IPS-18c (cell line): ENCODE results near the gene ZBTB7A.
"Not testable (repeated sequence)": the region's sequence is repeated elsewhere in the genome, so short reads cannot be mapped to it uniquely, and the experiment has no call there.

Experiments used
- H3K4me3 ChIP-seq: 2 replicates; pipeline ENCODE4 v1.7.0; 2013; ENCODE audit warnings: low read depth, mild to moderate bottlenecking, low read length, moderate library complexity; ENCODE audit not compliant: insufficient read depth
- H3K9me3 ChIP-seq: one replicate; pipeline ENCODE4 v1.6.1; 2013; ENCODE audit warnings: mild to moderate bottlenecking, low read length, moderate library complexity; ENCODE audit not compliant: control insufficient read depth, insufficient read depth

The ZBTB7A gene

DNA sequence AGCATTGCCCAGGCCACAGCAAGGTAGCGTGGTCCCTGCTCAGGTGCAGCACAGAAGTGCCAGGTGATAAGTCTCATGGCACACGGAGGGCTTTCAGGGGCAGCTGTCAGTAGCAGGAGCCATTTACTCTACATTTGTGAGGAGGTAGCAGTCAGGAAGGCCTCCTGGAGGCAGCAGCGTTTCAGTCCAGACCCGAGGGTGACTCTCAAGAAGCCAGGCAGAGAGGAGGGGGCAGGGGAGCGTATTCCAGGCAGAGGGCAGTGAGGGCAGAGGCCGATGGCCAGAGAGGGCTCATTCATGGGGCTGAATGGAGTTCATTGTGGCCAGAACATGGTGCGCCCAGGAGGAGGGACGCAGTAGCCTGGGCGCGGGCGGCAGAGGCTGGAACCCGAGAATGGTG, 50.2 kb downstream of the ZBTB7A start:
- Histone ChIP-seq H3K9me3 (no peaks in the 10 kb centered on the region), H3K4me3 (no peak overlapping the region)

DNA sequence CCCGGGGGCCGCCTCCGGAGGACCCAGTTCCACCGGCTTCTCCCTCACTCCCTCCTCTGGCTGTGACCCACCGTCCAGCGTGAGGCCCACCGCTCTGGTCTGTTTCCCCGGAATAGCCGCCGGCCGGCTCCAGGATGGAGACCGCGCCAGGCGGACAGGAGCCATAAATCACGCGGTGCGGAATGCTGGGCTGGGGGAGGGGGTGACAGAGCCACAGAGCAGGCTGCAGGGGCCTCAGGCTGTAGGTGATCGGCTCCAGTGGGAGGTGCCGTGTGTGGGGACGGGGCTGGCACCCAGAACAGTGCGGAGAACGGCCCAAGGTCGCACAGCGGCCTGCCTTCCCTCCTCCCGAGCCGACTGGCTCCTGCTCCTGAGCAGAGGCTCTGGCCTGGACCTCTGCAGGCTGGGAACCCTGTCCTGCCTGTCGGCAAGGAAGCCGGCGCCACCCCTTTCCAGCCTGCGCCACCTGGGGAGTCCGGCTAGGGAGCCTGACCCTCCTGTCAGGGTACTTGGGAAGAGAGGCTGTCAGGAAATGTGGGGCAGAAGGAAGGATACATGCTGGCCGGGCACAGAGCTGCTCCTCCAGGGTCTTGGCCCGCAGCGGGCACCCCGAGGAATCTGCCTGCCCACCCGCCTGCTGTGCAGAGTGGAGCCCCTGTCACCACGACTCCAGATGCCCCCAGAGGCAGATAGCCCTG, 50.8 kb downstream of the ZBTB7A start:
- Histone ChIP-seq H3K4me3 (no peak overlapping the region), H3K9me3 (no peaks in the 10 kb centered on the region)

DNA sequence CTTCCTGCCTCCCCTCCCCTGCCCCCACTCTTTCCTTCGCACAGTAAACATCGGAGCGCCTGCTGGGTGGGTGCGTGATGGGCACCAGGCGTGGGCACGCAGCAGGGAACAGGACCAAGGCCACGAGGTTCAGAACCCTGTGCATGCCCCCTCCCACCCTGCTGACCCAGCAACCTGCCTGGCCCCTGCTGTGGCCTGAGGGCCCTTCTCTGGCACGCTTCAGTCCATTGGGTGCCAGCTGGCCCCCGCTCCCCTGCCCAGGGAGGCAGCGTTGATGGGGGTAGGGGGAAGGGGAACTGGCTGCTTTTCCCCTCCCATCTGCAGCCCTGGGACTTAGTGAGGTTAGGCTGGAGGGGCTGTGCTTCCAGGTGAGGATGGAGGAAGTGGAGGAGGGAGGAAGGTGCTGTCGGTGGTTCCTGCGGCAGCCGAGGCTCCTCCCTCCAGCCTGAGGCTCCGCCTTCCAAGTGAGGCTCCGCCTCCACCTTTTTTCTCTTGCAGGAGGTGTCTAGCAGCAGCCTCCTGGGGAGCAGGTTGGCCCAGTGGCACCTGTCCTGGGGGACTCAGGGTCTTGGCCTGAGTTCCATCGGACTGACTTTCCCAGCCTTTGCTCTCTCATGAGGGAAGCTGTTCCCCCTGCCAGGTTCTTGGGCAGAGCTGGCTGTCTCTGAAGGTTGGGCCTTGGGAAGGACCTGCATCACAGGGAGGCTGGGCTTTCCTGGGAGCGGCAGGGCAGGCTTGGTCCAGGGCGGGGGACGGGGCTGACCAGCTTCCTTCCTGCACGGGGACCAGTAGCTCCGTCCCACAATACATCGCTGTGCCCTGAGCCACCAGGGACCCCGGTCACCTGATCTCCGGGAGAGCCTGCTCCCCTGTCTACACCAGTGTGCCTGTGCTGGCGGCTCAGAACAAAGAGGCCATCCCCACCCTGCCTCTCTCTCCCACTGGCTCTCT, 51.9 kb downstream of the ZBTB7A start:
- Histone ChIP-seq H3K4me3 (no peak overlapping the region), H3K9me3 (no peaks in the 10 kb centered on the region)

DNA sequence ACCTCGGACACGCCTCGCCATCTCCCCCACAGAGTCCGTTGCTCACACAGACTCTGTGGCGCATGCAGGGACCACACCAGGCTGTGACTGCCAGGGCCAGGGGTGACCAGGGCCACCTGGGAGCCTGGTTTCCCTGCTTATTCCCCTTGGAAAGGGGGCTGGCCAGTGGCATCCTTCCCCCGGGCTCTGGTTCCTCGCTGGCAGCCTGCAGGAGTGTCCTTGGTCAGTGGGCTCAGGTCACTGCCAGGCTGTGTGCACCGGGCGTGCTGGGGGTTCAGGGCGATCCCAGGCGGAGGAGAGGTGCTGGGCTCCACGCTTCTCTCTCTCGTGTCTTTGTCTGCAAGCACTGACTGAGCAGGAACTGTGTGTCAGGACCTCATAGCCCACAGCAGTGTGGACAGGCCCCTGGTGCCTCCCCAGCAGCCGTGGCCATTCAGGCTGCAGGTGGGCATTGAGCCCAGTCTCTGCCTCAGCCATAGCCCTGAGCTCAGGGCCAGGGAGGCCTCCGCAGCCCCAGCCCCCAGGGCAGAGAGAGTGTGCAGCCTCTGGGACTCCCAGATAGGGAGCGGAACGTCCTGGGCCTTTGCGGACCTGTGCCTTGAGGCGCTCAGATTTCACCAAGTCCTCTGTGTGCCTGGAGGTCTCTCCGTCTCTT, 52.7 kb downstream of the ZBTB7A start:
- H3K9me3 ChIP-seq = no peaks in the 10 kb centered on the region
- H3K4me3 ChIP-seq = no peak overlapping the region

DNA sequence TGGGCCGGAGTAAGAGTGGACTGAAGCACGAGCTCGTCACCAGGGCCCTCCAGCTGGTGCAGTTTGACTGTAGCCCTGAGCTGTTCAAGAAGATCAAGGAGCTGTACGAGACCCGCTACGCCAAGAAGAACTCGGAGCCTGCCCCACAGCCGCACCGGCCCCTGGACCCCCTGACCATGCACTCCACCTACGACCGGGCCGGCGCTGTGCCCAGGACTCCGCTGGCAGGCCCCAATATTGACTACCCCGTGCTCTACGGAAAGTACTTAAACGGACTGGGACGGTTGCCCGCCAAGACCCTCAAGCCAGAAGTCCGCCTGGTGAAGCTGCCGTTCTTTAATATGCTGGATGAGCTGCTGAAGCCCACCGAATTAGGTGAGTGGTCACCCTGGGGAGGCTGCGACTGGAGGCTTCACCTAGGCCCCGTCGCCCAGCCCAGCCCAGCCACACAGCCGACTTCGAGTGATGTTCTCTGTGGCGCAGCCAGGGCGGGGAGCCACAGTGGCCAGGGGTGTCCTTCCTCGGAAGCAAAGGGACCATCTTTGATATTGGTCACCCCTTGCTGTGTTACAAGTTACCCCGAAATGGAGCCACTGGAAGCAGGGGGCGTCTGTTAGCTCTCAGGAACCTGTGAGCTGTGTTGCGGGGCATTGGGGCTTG, 53.6 kb downstream of the ZBTB7A start:
- Histone ChIP-seq H3K4me3 (no peak overlapping the region), H3K9me3 (no peaks in the 10 kb centered on the region)

DNA sequence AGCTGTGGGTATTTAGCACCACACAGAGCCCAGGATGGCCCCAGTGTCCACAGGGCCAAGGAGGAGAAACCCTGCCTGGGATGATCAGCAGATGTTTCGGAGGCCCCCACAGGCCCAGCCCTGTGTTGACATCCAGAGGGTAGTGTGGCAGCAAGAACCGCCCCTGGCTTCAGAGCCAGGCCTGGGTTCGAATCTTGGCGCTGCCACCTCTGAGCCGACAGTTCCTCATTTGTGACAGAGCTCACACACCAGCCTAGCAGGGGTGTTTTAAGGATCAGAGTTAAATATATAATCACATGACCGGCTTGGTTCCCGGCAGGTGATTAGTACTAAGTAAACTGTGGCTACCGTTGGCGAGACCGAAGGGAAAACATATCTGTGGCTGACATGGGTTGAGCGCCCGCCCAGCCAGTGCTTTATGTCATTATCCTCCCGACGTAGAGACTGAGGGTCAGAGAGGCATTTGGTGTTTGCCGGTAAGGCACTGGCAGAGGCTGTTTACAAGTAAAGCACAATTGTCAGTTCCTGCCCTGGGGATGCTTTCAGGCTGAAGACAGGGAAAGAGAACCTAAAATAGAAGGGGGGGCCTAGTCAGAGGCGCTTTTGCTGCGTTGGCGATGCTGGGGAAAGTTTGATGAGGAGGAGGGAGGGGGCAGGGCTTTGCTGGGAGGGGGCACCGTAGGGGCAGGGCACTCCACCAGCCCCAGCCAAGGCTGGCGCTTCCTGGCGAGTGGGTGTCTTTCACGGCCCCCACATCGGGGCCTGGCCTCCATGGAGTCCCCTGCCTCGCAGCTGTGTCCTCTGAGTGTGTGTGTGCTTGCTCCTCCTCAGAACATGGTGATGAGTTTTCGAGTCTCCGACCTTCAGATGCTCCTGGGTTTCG, 54.4 kb downstream of the ZBTB7A start:
- Histone ChIP-seq H3K9me3 (no peaks in the 10 kb centered on the region), H3K4me3 (no peak overlapping the region)

DNA sequence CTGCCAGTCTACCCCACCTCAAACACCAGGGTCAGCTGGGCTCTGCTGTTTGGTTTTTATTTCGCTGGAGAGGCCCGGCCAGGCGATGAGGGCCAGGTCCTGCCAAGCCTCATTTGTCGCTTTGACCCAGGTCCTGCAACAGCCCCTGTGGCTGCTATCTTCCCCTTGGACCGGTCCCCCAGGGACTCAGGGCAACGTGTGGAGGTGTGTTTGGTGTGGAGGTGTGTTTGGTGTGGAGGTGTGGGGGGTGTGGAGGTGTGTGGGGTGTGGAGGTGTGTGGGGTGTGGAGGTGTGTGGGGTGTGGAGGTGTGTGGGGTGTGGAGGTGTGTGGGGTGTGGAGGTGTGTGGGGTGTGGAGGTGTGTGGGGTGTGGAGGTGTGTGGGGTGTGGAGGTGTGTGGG, 55.3 kb downstream of the ZBTB7A start:
- H3K4me3 ChIP-seq, H3K9me3 ChIP-seq: not testable (repeated sequence)

DNA sequence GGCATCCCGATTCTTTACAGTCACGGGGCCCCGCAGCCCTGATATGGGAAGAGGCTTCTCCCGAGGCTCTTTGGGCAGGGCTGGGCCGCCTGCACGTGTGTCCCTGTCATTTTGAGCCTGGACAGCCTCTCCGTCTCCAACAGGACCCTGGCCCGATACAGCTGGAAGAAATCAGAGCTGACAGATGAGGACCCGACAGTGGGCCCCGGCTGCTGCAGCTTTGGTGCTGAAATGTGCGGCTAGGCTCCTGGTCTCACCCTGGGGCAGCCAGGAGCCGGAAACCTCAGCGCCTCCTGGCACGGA, 55.9 kb downstream of the ZBTB7A start:
- Histone ChIP-seq H3K9me3 (no peaks in the 10 kb centered on the region), H3K4me3 (no peak overlapping the region)

DNA sequence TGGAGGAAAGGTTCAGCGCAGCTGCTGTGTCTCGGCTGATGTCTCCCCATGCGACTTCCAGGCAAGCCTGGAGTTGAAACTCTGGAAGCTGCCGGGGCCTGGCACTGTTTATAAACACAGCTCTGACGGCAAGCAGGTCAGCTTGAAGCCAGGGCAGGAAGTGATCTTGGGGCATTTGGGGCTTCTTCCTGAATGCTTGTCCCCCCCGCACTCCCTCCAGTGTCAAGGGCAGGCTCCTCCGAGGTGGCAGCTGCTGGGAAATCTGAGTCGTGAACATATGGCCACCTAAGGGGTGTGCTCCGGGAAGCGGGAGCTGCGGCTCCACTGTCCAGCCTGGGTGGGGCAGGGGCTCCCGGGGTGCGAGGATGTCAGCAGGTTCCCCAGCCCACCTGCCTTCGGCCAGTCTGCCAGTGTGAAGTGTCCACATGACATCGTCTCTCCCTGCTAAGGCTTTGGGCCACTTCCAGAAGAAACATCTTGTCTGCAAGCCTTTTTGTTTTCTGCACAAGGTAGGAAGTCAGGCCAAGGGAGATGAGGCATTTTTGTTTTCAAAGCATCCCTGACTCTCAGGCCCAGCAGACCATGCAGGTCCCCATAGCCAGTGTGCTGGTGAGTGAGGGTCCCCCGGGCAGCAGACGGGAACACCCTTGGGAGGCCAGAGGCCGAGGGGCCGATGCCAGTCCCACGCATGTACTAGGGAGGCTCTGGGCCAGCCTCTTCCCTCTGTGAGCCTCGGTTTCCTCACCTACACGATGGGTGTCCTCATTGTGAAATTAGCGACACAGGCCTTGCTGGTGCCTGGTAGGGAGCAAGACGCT, 56.5 kb downstream of the ZBTB7A start:
- Histone ChIP-seq H3K9me3 (no peaks in the 10 kb centered on the region), H3K4me3 (no peak overlapping the region)

DNA sequence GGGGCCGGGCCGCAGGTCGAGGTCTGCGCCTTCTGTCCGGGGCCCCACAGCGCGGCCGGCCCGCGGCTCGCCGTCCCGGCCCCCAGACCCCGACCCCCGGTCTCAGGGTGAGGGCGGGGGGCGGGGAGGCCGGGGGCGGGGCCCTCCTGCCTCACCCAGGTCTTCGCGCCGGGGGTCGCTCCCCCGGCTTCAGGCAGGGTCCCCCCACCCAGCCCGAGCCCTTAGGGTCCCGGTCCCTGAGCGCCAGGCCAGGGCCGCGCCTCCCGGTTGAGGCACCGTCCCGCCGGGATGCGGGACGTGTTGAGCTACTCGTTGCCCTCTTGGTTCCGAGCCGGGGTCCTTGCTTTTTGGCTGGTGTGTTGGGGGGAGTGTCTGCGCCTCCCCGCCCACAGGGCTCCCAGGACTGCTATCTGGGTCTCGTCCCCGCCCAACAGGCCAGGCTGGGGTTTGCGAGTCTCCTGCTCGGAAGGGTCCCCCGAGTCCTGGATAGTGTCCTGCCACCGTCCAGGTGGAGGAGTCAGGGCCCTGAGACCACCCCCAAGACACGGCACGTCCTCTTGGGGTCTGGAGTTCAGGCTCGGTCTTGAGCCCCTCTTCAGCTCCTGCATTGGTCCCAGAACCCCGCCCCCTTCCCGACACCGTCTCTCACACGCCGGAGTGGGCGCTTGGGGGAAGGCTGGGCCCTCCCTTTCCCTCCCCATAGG, 58.7 kb downstream of the ZBTB7A start:
- Histone ChIP-seq H3K9me3 (no peaks in the 10 kb centered on the region), H3K4me3 (peak overlapping the region; percentile 78)

DNA sequence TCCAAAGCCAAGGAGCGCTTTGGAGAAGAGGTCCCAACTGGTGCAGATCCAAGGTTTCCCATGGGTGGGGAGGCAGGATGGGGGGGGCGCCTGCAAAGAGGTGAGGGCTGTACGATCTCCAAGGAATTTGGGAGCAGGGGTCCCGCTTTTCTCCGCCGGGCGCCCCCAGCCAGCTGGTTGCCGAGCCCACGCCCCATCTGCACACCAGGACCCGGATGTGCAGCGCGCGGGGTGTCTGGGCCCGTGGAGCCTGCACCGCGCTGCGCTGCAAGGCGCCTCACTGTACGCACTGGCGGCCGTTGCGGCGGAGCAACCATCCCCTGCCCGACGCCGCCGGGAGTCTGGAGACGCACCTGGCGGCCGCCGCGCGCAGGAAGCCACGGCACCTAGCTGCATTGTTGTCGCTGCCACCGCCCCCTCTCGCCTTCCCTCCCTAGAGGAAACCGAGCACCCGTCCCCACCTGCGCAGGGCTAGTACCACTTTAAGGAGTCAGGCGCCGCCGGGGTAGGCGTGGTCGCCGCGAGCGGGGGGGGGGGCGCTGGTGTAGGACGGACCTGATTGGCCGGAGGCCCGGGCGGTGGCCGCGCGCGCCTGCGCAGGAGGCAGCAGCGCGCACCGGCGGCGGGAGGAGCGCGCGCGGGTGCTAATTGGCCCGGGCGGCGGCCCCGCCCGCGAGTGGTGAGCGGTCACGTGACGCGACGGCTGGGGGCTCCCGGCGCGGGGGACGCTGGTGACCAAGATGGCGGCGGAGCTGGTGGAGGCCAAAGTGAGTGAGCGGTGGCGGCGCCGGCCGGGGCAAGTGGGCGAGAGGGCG, 59.5 kb downstream of the ZBTB7A start, which contains the start of gene PIAS4:
Gene PIAS4 (plus strand): TSS at position 716 of the 815 bp plus-strand sequence. CDS start 25 bp downstream, at position 741.
- Histone ChIP-seq H3K9me3 (no peaks in the 10 kb centered on the region), H3K4me3 (peak within 1 kb of the TSS; percentile 80)

DNA sequence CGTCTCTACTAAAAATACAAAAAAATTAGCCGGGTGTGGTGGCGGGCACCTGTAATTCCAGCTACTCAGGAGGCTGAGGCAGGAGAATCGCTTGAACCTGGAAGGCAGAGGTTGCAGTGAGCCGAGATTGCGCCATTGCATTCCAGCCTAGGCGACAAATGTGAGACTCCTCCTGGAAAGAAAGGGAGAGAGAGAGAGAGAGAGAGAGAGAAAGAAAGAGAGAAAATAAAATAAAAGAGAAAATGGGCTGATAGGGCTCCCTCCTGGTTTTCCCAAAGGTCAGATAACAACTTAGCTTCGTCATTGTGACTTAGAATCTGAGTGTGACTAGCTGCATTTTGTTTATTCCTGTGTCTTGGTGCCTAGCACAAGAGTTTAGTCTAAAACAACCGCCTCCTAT, 61.3 kb downstream of the ZBTB7A start:
- not testable (repeated sequence) for H3K9me3 ChIP-seq, H3K4me3 ChIP-seq

DNA sequence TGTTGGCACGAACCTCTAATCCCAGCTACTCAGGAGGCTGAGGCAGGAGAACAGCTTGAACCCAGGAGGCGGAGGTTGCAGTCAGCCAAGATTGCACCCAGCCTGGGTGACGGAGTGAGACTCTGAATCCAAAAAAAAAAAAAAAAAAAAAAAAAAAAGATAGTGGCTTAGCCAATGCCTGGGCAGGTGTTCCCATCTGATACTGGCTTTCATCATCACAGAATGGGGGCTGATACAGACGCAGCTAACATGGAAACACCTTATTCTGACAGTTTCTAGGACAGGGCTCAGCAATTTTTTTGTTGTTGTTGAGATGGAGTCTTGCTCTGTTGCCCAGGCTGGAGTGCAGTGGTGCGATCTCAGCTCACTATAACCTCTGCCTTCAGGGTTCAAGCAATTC, 65.9 kb downstream of the ZBTB7A start:
- not testable (repeated sequence) for H3K4me3 ChIP-seq, H3K9me3 ChIP-seq

DNA sequence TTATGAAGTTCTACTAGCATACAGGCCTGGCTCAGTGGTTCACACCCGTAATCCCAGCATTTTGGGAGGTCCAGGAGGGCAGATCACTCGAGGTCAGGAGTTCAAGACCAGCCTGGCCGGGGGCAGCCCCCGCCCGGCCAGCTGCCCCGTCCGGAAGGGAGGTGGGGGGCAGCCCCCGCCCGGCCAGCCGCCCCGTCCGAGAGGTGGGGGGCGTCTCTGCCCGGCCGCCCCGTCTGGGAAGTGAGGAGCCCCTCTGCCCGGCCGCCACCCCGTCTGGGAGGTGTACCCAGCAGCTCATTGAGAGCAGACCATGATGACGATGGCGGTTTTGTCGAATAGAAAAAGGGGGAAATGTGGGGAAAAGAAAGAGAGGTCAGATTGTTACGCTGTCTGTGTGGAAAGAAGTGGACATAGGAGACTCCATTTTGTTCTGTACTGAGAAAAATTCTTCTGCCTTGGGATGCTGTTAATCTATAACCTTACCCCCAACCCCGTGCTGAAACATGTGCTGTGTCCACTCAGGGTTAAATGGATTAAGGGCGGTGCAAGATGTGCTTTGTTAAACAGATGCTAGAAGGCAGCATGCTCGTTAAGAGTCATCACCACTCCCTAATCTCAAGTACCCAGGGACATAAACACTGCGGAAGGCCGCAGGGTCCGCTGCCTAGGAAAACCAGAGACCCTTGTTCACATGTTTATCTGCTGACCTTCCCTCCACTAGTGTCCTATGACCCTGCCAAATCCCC, 67.9 kb downstream of the ZBTB7A start:
- not testable (repeated sequence) for H3K9me3 ChIP-seq, H3K4me3 ChIP-seq
